Lower leg skin (tissue), 3 donors: ENCODE results near the gene TMEM37.

Experiments
- CTCF ChIP-seq, 3 donors: fragments of 450-650 bp; IDR thresholded peaks; one replicate each; pipeline ENCODE4 v1.5.1; 2016; ENCODE audit warnings: antibody characterized with exemption in 3 of 3, mild to moderate bottlenecking in 3 of 3, moderate library complexity in 2 of 3
- POLR2A ChIP-seq, 2 donors: fragments of 450-650 bp; IDR thresholded peaks; one replicate each; pipeline ENCODE4 v1.6.1; 2016 to 2017; ENCODE audit warnings: antibody characterized with exemption in 2 of 2, mild to moderate bottlenecking in 1 of 2, moderate library complexity in 1 of 2

GRCh38 chr2:119469661-119470297 is 38.1 kb downstream of the TMEM37 start:
- TF ChIP-seq POLR2A (IDR thresholded peaks at IDR 0.05) = no peak
- no peak for TF ChIP-seq CTCF (IDR thresholded peaks at IDR 0.05)
